ENCODE data around the gene TTC39C. TPM values are rescaled to one million over a fixed set of nuclear protein-coding genes. Genes with fewer than 3 reads are reported as not detected.

TTC39C gene
- total RNA-seq, 4 donors from 2014 or later = 24.7 to 39.1 (median 34.2) TPM

DNA sequence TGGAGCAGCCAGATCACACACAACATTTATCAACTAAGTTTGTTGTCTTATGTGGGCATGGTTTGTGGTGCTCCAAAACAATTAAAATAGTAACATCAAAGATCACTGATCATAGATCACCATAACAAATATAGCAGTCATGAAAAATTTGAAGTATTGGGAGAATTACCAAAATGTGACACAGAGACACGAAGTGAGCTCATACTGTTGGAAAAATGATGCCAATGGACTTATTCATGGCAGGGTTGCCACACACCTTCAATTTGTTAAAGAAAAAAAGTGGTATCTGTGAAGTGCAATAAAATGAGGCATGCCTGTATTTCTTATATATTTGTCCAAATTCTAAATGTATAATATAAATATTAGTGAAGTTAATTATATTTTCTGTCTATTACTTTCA lies 81.4 kb downstream of the TTC39C start:
- TF ChIP-seq, protein P1, sequence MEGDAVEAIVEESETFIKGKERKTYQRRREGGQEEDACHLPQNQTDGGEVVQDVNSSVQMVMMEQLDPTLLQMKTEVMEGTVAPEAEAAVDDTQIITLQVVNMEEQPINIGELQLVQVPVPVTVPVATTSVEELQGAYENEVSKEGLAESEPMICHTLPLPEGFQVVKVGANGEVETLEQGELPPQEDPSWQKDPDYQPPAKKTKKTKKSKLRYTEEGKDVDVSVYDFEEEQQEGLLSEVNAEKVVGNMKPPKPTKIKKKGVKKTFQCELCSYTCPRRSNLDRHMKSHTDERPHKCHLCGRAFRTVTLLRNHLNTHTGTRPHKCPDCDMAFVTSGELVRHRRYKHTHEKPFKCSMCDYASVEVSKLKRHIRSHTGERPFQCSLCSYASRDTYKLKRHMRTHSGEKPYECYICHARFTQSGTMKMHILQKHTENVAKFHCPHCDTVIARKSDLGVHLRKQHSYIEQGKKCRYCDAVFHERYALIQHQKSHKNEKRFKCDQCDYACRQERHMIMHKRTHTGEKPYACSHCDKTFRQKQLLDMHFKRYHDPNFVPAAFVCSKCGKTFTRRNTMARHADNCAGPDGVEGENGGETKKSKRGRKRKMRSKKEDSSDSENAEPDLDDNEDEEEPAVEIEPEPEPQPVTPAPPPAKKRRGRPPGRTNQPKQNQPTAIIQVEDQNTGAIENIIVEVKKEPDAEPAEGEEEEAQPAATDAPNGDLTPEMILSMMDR (IDR thresholded peaks at IDR 0.05) = no peak
- DNase-seq (ENCODE audit: low spot score) (no peak), ATAC-seq (ENCODE audit: low FRiP score) (no peak)

DNA sequence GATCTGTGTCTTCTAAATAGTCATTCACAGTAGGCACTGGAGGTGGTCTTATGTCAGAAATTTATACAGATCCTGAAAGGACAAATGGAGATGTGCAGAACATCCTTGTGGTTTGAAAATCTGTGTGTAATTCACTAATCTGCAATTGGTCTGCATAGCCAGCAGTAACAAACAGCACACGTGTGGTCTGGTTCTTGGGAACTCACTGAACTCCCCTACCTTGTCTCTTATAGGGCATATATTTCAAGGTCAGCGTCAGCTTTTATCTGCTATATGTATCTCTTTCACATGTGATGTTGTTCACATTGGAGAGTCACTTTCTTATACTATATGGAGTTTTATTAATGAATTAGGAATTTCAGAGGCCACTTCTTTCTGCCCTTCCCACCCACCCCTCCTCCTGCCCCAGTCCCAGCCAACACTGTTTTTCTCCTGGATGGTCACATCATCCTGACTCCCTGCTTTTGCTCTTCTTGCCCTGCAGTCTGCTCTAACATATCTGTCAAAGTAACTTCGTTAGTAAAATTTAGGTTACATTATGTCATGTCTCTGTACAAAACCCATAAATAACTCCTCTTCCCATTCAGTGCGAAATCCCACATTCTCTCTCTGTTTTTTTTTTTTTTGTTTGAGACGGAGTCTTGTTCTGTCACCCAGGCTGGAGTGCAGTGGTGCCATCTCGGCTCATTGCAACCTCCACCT lies 88.9 kb downstream of the TTC39C start:
- TF ChIP-seq, protein P1 (IDR thresholded peaks at IDR 0.05) = no peak
- no peak for DNase-seq (ENCODE audit: low spot score)
- no peak for ATAC-seq (ENCODE audit: low FRiP score)

DNA sequence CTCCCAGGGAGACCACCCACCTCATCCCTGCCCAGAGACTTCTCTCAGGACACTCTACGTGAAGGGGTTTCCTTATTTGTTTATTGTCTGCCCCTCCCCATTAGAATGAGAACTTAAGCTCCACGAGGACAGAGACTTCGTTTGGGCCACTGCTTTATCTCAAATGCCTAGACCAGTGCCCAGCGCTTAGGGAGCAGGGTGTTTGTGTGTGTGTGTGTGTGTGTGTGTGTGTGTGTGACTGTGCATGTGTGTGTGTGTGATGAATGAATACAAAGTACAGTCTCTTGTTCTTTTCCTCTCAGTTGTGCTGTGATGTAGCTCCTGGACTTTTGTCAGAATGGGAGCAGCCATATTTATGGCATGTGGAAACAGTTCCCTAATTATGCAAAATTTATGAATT lies 89.9 kb downstream of the TTC39C start:
- TF ChIP-seq, protein P1 (IDR thresholded peaks at IDR 0.05) = no peak
- DNase-seq (ENCODE audit: low spot score) = no peak
- no peak for ATAC-seq (ENCODE audit: low FRiP score)

DNA sequence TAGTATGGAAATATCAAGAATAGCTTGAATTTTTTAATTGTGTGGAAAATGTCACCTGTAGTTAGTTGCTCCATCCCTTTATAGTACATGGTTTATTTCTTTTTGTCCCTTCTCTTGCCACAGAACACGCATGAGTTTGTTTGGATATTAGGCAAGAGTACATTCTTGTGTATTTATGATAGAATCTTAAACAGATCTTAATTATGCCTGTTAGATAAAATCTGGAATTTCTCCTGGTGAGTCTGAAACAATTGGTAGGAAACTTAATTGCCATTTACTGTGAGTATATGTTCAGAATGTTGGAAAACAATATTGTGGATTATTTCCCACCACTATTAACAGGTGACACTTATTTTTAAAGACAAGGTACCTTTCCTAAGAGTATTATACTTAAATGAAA lies 94.1 kb downstream of the TTC39C start:
- ATAC-seq (ENCODE audit: low FRiP score) = no peak
- TF ChIP-seq, protein P1 (IDR thresholded peaks at IDR 0.05) = no peak
- no peak for DNase-seq (ENCODE audit: low spot score)

DNA sequence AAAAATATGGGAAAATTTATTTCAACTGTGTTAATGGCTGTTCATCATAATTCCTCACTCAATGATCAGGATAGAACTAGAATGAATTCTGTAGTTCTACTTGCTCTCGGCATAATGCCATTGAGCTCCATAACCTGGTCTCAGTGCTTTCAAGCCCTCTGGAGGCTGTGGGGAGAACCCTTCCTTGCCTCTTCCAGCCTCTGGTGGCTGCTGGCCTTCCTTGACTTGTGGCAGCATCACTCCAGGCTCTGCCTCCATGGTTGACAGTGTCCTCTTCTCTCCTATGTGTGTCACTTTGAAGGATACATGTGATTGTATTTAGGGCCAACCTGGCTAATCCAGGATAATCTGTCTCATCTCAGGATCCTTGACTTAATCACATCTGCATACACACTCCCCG lies 97.4 kb downstream of the TTC39C start:
- TF ChIP-seq, protein P1 (IDR thresholded peaks at IDR 0.05) = no peak
- DNase-seq (ENCODE audit: low spot score) = no peak
- no peak for ATAC-seq (ENCODE audit: low FRiP score)

DNA sequence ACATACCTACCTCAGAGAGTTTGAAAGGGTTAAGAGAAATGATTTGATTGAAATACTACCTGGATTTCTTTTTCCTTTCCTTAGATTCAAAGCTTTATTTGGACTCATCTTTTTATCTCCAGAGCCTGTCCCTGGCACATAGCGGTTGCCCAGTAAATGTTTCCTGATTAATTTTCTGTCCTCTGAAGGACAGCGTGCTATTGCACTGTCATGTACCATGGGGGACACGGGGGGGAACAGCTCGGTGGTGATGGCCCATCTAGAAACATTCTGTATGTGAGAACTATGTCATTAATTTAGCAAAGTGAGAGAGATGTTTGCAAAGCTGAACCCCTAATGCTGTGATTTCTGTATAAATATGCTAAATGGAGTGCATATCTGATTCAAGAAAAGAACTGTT lies 97.9 kb downstream of the TTC39C start:
- TF ChIP-seq, protein P1 (IDR thresholded peaks at IDR 0.05) = no peak
- DNase-seq (ENCODE audit: low spot score) (no peak), ATAC-seq (ENCODE audit: low FRiP score) (no peak)

DNA sequence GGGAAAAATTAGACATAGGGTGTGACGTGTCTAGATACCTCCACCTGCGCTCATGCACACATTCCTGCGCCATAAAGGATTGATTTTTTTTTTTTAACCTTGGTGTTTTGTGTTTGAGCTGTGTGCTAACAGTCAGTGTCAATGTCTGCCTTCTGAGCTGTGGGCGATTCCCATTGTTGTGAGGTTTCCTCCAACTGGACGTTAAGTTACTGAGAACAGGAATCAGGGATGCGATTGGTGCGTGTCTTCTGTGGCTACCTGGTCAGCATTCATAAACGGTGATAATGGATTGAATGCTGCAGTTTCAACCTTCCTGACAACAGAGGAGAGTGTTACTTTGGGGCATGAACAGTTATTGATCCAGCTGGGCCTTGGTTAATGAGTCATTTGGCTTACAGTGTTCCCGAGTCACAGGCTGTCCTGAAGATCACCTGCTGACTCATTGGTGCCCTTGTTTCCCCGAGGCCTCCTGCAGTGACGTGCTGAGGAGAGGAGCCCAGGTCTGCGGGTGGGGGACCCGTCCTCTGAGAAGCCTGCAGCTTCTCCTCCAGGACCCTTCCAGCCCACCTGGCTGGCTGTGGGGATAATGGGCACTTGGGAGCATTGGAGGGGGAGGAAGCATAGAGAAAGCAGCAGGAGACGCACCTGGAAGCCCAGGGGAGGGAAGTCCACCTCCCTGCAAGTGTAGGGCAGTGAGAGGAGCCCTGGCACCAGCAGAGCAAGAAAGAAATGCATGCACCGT lies 98.5 kb downstream of the TTC39C start:
- DNase-seq (ENCODE audit: low spot score) = no peak
- TF ChIP-seq, protein P1 (IDR thresholded peaks at IDR 0.05) = no peak
- ATAC-seq (ENCODE audit: low FRiP score) = no peak

Data from omental fat pad (tissue), 4 donors.